Tongue (tissue), 2 donors: Measurements from ENCODE around the gene MGAT4B. TPM values are rescaled to one million over a fixed set of nuclear protein-coding genes. Genes with fewer than 3 reads are reported as not detected.

ENCODE experiments used
- DNase-seq: peaks from one replicate; pipeline ENCODE4 v3.0.0-alpha.2; 2015
- total RNA-seq: library from RNA; depleted of rRNA; stranded (reverse); fragments of >200 nt; gene quantifications from one replicate; pipeline ENCODE4 v1.2.3, GENCODE V29; 2014

The MGAT4B gene
- total RNA-seq, 1 donor from 2014 or later: 48.4 TPM

- DNase-seq: peak; percentile 44
Observed at GRCh38 chr5:179805529-179806249, 977 bp downstream of the MGAT4B start.

GRCh38 chr5:179805070-179805528, 1.6 kb downstream of the MGAT4B start:
- no peak for DNase-seq

- no peak for DNase-seq
Observed at GRCh38 chr5:179804555-179804947, 2.1 kb downstream of the MGAT4B start.

- DNase-seq: no peak
Observed at GRCh38 chr5:179803651-179804554, 2.8 kb downstream of the MGAT4B start.

GRCh38 chr5:179802950-179803562, 3.6 kb downstream of the MGAT4B start:
- DNase-seq: no peak

GRCh38 chr5:179802207-179802883, 4.3 kb downstream of the MGAT4B start:
- no peak for DNase-seq

- peak; percentile 77 for DNase-seq
Observed at GRCh38 chr5:179801304-179802206, 5.1 kb downstream of the MGAT4B start.

- DNase-seq: no peak
Observed at GRCh38 chr5:179800696-179801201, 5.9 kb downstream of the MGAT4B start.

- DNase-seq: no peak
Observed at GRCh38 chr5:179800071-179800695, 6.5 kb downstream of the MGAT4B start.

GRCh38 chr5:179799644-179799973, 7.1 kb downstream of the MGAT4B start:
- no peak for DNase-seq

GRCh38 chr5:179798771-179799643, 7.7 kb downstream of the MGAT4B start:
- no peak for DNase-seq

- no peak for DNase-seq
Observed at GRCh38 chr5:179798144-179798770, 8.4 kb downstream of the MGAT4B start.

- DNase-seq: no peak
Observed at GRCh38 chr5:179797741-179798140, 8.9 kb downstream of the MGAT4B start.

GRCh38 chr5:179796877-179797608, 9.6 kb downstream of the MGAT4B start:
- no peak for DNase-seq

- DNase-seq: peak; percentile 86
Observed at GRCh38 chr5:179795863-179796833, 10.5 kb downstream of the MGAT4B start.

GRCh38 chr5:179795049-179795862, 11.4 kb downstream of the MGAT4B start:
- DNase-seq: peak; percentile 30
